ENCODE measurements around the gene PARN. TPM values are rescaled to one million over a fixed set of nuclear protein-coding genes. Genes with fewer than 3 reads are reported as not detected.
"Not testable (repeated sequence)": the region's sequence is repeated elsewhere in the genome, so short reads cannot be mapped to it uniquely, and the experiment has no call there.

Gene PARN
- total RNA-seq, 1 experiment from 2014 or later: 37.7 TPM

- Mint-ChIP-seq H3K4me1 (peaks cover 11% of the 10 kb centered on the region), H3K4me3 (no peak overlapping the region), H3K36me3 (peaks cover 15% of the 10 kb centered on the region), H3K9me3 (peaks cover 8% of the 10 kb centered on the region), H3K27ac (peak overlapping the region; percentile 74), H3K27me3 (ENCODE audit: low read depth) (no peaks in the 10 kb centered on the region)
- peak; percentile 80 for ATAC-seq
- ChIA-PET POLR2A (no interaction called here), CTCF (no interaction called here)
- no peak for TF ChIP-seq PREB (CRISPR knock-in tag; IDR thresholded peaks at IDR 0.05; ENCODE audit: borderline replicate concordance)
- TF ChIP-seq NFE2L1 (CRISPR knock-in tag; IDR thresholded peaks at IDR 0.05): no peak
- TF ChIP-seq E2F5 (CRISPR knock-in tag; IDR thresholded peaks at IDR 0.05): no peak
- TF ChIP-seq E2F4 (CRISPR knock-in tag; IDR thresholded peaks at IDR 0.05; ENCODE audit: borderline replicate concordance, low read depth): no peak
- TF ChIP-seq, protein P1, sequence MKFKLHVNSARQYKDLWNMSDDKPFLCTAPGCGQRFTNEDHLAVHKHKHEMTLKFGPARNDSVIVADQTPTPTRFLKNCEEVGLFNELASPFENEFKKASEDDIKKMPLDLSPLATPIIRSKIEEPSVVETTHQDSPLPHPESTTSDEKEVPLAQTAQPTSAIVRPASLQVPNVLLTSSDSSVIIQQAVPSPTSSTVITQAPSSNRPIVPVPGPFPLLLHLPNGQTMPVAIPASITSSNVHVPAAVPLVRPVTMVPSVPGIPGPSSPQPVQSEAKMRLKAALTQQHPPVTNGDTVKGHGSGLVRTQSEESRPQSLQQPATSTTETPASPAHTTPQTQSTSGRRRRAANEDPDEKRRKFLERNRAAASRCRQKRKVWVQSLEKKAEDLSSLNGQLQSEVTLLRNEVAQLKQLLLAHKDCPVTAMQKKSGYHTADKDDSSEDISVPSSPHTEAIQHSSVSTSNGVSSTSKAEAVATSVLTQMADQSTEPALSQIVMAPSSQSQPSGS (CRISPR knock-in tag; IDR thresholded peaks at IDR 0.05; ENCODE audit: borderline replicate concordance, low read depth): no peak
- DNase-seq (ENCODE audit: low spot score): no peak
Observed at GRCh38 chr16:14434860-14435259, 195.2 kb downstream of the PARN start.

DNA sequence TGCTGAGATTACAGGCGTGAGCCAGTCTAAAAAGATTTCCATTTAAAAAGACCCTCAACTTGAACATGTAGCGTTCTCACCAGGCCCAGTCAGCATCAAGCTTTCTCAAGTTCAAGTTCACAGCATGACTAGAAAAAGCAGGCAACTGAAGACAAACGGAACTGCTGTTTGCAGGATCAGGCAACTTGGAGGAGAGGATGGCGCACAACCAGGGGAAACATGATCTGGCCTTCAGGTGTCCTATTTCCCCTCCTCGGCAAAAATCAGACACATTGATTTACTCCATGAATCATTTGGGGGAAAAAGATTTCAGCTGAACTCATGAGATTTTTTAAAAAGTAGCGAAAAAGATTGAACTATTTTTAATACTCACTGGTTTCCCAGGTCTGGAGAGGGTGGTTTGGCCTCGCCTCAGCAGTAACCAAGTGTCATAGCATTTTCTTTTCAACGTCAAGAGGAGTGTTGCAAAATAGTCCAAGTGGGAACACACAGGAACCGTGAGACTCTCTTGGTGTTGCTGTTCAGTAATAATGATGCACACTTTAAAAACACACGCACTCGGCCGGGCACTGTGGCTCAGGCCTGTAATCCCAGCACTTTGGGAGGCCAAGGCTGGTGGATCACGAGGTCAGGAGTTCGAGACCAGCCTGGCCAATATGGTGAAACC is 201.0 kb downstream of the PARN start:
- ATAC-seq; DNase-seq (ENCODE audit: low spot score); H3K27me3 Mint-ChIP-seq (ENCODE audit: low read depth); H3K9me3 Mint-ChIP-seq; H3K4me3 Mint-ChIP-seq; POLR2A ChIA-PET: not testable (repeated sequence)
- Mint-ChIP-seq H3K27ac (0 out of 2 replicates have a peak overlapping the region, but pooled peaks have one; percentile 19), H3K4me1 (peaks cover 19% of the 10 kb centered on the region), H3K36me3 (peaks cover 15% of the 10 kb centered on the region)
- CTCF ChIA-PET: interaction anchor here (0.9 kb wide), 1 partner anchor 129 kb away, joined by 3 read pairs; no protein-coding TSS in a partner anchor

DNA sequence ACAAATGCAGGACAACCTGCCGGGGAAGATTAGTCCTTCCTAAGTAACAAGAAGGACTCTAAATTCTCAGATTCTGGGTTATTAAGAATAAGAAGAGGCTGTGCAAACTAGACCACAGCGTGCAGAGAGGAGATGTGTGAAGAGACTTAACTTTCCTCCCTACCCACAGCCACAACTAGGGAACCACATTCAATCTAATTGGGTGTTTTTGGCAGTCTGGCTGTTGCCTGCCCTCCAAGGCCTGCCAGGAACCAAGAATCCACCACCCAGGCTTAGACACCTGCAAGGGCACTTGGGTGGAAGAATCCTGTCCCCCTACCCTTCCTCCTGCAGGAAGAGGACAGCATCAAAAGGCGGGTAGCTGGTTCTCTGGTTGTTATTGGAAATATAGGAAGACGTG is 202.0 kb downstream of the PARN start:
- H3K27ac Mint-ChIP-seq: peak overlapping the region; percentile 55; the same call in 1 of the 2 replicates

More for the DNA sequence above, 202.0 kb downstream of the PARN start:
- DNase-seq (ENCODE audit: low spot score) (no peak), ATAC-seq (no peak)
- CTCF ChIA-PET: interaction anchor here (0.7 to 0.9 kb wide), 3 partner anchors 13 to 875 kb away, joined by 3 read pairs; no protein-coding TSS in a partner anchor
- Mint-ChIP-seq H3K4me1 (peaks cover 19% of the 10 kb centered on the region), H3K36me3 (peaks cover 10% of the 10 kb centered on the region), H3K9me3 (peaks cover 8% of the 10 kb centered on the region), H3K4me3 (no peak overlapping the region), H3K27me3 (ENCODE audit: low read depth) (no peaks in the 10 kb centered on the region; the same call in 1 of the 2 replicates)
- POLR2A ChIA-PET: no interaction called here
- TF ChIP-seq SMAD3 (CRISPR knock-in tag; IDR thresholded peaks at IDR 0.05; ENCODE audit: borderline replicate concordance): no peak
- no peak for TF ChIP-seq GTF2I (CRISPR knock-in tag; conservative IDR thresholded peaks at IDR 0.05)
- no peak for TF ChIP-seq ZSCAN18 (CRISPR knock-in tag; IDR thresholded peaks at IDR 0.05)
- TF ChIP-seq JUN (CRISPR knock-in tag; IDR thresholded peaks at IDR 0.05): no peak
- no peak for TF ChIP-seq AFF4 (CRISPR knock-in tag; IDR thresholded peaks at IDR 0.05; ENCODE audit: borderline replicate concordance)
- TF ChIP-seq ZNF232 (CRISPR knock-in tag; IDR thresholded peaks at IDR 0.05): no peak

Measured in WTC11 (cell line).